Measurements from ENCODE around the gene ZNF814.

GRCh38 chr19:57905258-57905657 lies 16.4 kb upstream of the ZNF814 start:
- TF ChIP-seq GATA2 (IDR thresholded peaks at IDR 0.05; ENCODE audit: low read depth, low read length) (no peak), GATA3 (IDR thresholded peaks at IDR 0.05; ENCODE audit: low read depth, low read length) (no peak)
